GM12878 (cell line): ENCODE data around the gene EPB41L2. TPM values are rescaled to one million over a fixed set of nuclear protein-coding genes. Genes with fewer than 3 reads are reported as not detected.
"Not testable (repeated sequence)": the region's sequence is repeated elsewhere in the genome, so short reads cannot be mapped to it uniquely, and the experiment has no call there.

Experiments used
- ATAC-seq: fragments of 200-7000 bp; cut with Tn5 transposase; 3 replicates; pipeline ENCODE4 v1.9.1; 2020; ENCODE audit warnings: mild to moderate bottlenecking, moderate library complexity
- BruUV-seq: library from RNA; stranded (reverse); fragments of 400-500 nt; replicated peaks from 2 replicates; lab custom pipeline; 2021; lab: Mats Ljungman, UMichigan
- CTCF ChIA-PET: fragments of 300-600 bp; sonication (Branson Sonifier 250); formaldehyde crosslinking; extraction: SDS; loops from one replicate; lab custom pipeline; 2021; ENCODE audit warnings: inconsistent platforms; lab: Yijun Ruan, JAX
- POLR2A ChIA-PET: fragments of 350-600 bp; formaldehyde crosslinking; extraction: SDS; loops from one replicate; lab custom pipeline; 2021; ENCODE audit warnings: inconsistent platforms; lab: Charles Lee
- RAD21 ChIA-PET: fragments of 300-600 bp; sonication (Branson Sonifier 250); formaldehyde crosslinking; loops from one replicate; lab custom pipeline; 2023; ENCODE audit warnings: antibody characterized with exemption; ENCODE audit not compliant: unreplicated experiment; lab: Charles Lee
- SMC1A ChIA-PET: fragments of 300-600 bp; sonication (Branson Sonifier 250); formaldehyde crosslinking; loops from one replicate; lab custom pipeline; 2023; ENCODE audit not compliant: unreplicated experiment, uncharacterized antibody; lab: Charles Lee
- DNase-seq: peaks from one replicate; pipeline ENCODE4 v3.0.0-alpha.2; 2011; ENCODE audit warnings: low read depth, low spot score
- FAIRE-seq: peaks from 3 replicates; lab custom pipeline; 2011; peaks lifted over from hg19 to GRCh38; lab: Jason Lieb, UNC
- H2AFZ ChIP-seq: 2 replicates; pipeline ENCODE4 v1.6.0; 2011; ENCODE audit warnings: low read depth, low read length, control low read depth; ENCODE audit not compliant: control insufficient read depth
- H3K27ac ChIP-seq: 2 replicates; pipeline ENCODE4 v1.5.1; 2011; ENCODE audit warnings: control low read depth; ENCODE audit not compliant: control insufficient read depth, insufficient read depth
- H3K27me3 ChIP-seq, 2 experiments: replicated peaks in 1 of 2; 2 replicates each; pipeline versions ENCODE4 v1.6.0 to v1.6.1; 2011; ENCODE audit warnings: low read length in 1 of 2; ENCODE audit not compliant: control insufficient read depth in 2 of 2, insufficient read depth in 2 of 2
- H3K36me3 ChIP-seq, 2 experiments: 2 replicates each; pipeline ENCODE4 v1.5.1; 2011; ENCODE audit warnings: low read length in 1 of 2; ENCODE audit not compliant: control insufficient read depth in 2 of 2, insufficient read depth in 2 of 2
- H3K4me1 ChIP-seq: 2 replicates; pipeline ENCODE4 v1.6.1; 2011; ENCODE audit warnings: mild to moderate bottlenecking, low read length, moderate library complexity, mixed read lengths; ENCODE audit not compliant: control insufficient read depth, insufficient read depth
- H3K4me2 ChIP-seq: 2 replicates; pipeline ENCODE4 v1.6.0; 2011; ENCODE audit warnings: control low read depth; ENCODE audit not compliant: control insufficient read depth, insufficient read depth
- H3K4me3 ChIP-seq: fragments of 200-600 bp; sonication (generic); 2 replicates; pipeline ENCODE4 v1.5.1; 2016
- H3K79me2 ChIP-seq: 2 replicates; pipeline ENCODE4 v1.6.0; 2011; ENCODE audit warnings: low read length; ENCODE audit not compliant: control insufficient read depth, insufficient read depth
- H3K9ac ChIP-seq: 2 replicates; pipeline ENCODE4 v1.8.0; 2011; ENCODE audit warnings: low read length, control low read depth, mixed read lengths; ENCODE audit not compliant: control insufficient read depth, insufficient read depth
- H3K9me3 ChIP-seq: replicated peaks from 3 replicates; pipeline ENCODE4 v1.5.1; 2011; ENCODE audit warnings: mild to moderate bottlenecking, low read length; ENCODE audit not compliant: control insufficient read depth, insufficient read depth
- H4K20me1 ChIP-seq: 2 replicates; pipeline ENCODE4 v1.6.0; 2011; ENCODE audit not compliant: control insufficient read depth, insufficient read depth
- ASH2L ChIP-seq: fragments of 300-600, 200-600 bp; sonication (generic); IDR thresholded peaks from 2 replicates; pipeline ENCODE4 v1.6.1; 2017; ENCODE audit warnings: low read depth, mild to moderate bottlenecking, borderline replicate concordance
- BMI1 ChIP-seq: fragments of 450-650 bp; IDR thresholded peaks from 2 replicates; pipeline ENCODE4 v1.6.1; 2016; ENCODE audit warnings: mild to moderate bottlenecking, moderate library complexity, borderline replicate concordance
- CHD2 ChIP-seq: IDR thresholded peaks from 2 replicates; pipeline ENCODE4 v1.6.1; 2011; ENCODE audit warnings: low read depth, low read length, improper control_type of control experiment, borderline replicate concordance
- GABPA ChIP-seq: IDR thresholded peaks from 2 replicates; pipeline ENCODE4 v1.6.1; 2014; ENCODE audit warnings: antibody characterized with exemption, low read depth, mild to moderate bottlenecking, inconsistent platforms
- JUNB ChIP-seq: IDR thresholded peaks from 2 replicates; pipeline ENCODE4 v1.6.1; 2016; ENCODE audit warnings: antibody characterized with exemption, mild to moderate bottlenecking
- MEF2B ChIP-seq: fragments of 450-650 bp; IDR thresholded peaks from 2 replicates; pipeline ENCODE4 v1.6.1; 2018; ENCODE audit warnings: mild to moderate bottlenecking, moderate library complexity; ENCODE audit not compliant: partially characterized antibody, poor library complexity, severe bottlenecking
- NBN ChIP-seq: fragments of 450-650 bp; IDR thresholded peaks from 2 replicates; pipeline ENCODE4 v1.6.1; 2016
- NR2F1 ChIP-seq: fragments of 450-650 bp; conservative IDR thresholded peaks from 2 replicates; pipeline ENCODE4 v1.6.1; 2017; ENCODE audit warnings: mild to moderate bottlenecking
- SP1 ChIP-seq: IDR thresholded peaks from one replicate; pipeline ENCODE4 v1.6.1; 2011; ENCODE audit warnings: low read depth, low read length
- SUPT20H ChIP-seq: IDR thresholded peaks from 2 replicates; pipeline ENCODE4 v1.6.1; 2011; ENCODE audit warnings: low read depth, mild to moderate bottlenecking, low read length, moderate library complexity, borderline replicate concordance; ENCODE audit not compliant: control insufficient read depth
- ZNF207 ChIP-seq: fragments of 450-650 bp; IDR thresholded peaks from 2 replicates; pipeline ENCODE4 v1.6.1; 2014; ENCODE audit warnings: antibody characterized with exemption, mild to moderate bottlenecking, borderline replicate concordance
- ZNF24 ChIP-seq: fragments of 450-650 bp; IDR thresholded peaks from 2 replicates; pipeline ENCODE4 v1.6.1; 2017; ENCODE audit warnings: antibody characterized with exemption, mild to moderate bottlenecking
- ZSCAN29 ChIP-seq: fragments of 450-650 bp; IDR thresholded peaks from 2 replicates; pipeline ENCODE4 v1.6.1; 2017; ENCODE audit warnings: mild to moderate bottlenecking, moderate library complexity
- WGBS: methylation state at CpG from one replicate; pipeline ENCODE4 v1.1.6; 2016; ENCODE audit warnings: low lambda C conversion rate; ENCODE audit not compliant: insufficient replicate concordance, insufficient coverage; ENCODE audit errors: missing lambda C conversion rate; 5-methylcytosine and 5-hydroxymethylcytosine counted together
- in situ Hi-C: fragments of 300-500 bp; cut with MboI; formaldehyde crosslinking; loops from 9 replicates; pipeline ENCODE4 v1.14.3; 2018; ENCODE audit warnings: mixed read lengths
- intact Hi-C: fragments of 100-400 bp; cut with micrococcal nuclease; formaldehyde crosslinking; loops from one replicate; pipeline ENCODE4 v1.14.2; 2022; ENCODE audit not compliant: unreplicated experiment
- polyA plus RNA-seq, 11 experiments: library from polyadenylated mRNA; depleted of rRNA in 4 of 11; unstranded in 6 of 11; stranded (reverse) in 5 of 11; fragments of >200 nt; fragmentation: Nextera tagmentation in 4 of 11; fragmentation: Illumina TruSeq in 1 of 11; extraction: Ambion mirVana in 4 of 11; extraction: Trizol in 1 of 11; gene quantifications; 1 replicate in 1 of 11; 2 replicates in 10 of 11; pipeline versions ENCODE4 v1.2.1 to v1.2.3, GENCODE V29; 2011 to 2016; ENCODE audit warnings: inconsistent platforms in 2 of 11, missing spikeins in 2 of 11, low read depth in 1 of 11
- total RNA-seq, 4 experiments: library from RNA; depleted of rRNA in 3 of 4; stranded (reverse); fragments of >200 nt in 3 of 4; fragmentation: Illumina TruSeq in 1 of 4; extraction: Trizol in 1 of 4; gene quantifications; 2 replicates each; pipeline versions ENCODE4 v1.2.1 to v1.2.3, GENCODE V29; 2013 to 2021

EPB41L2 gene
- total and polyA plus RNA-seq, 10 of the 15 experiments (the other 5 are each of a cell fraction or from before 2014, with no cell fraction given): 7.4 to 41.6 (median 19.0) TPM

DNA sequence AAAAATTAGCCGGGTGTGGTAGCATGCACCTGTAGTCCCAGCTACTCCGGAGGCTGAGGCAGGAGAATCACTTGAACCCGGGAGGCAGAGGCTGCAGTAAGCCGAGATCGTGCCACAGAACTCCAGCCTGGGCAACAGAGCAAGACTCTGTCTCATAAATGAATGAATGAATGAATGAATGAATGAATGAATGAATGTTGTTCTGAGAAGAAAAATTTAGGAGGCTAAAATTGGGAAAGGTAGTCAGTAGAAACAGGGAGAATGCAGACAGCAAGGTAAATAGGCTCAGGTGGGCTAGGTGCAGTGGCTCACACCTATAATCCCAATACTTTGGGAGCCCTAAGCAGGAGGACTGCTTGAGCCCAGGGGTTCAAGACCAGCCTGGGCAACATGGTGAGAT is 75.5 kb downstream of the EPB41L2 start:
- H3K79me2 ChIP-seq, H3K36me3 ChIP-seq, FAIRE-seq, CTCF ChIA-PET, H4K20me1 ChIP-seq, H3K4me2 ChIP-seq, H3K4me3 ChIP-seq, in situ Hi-C loops, H3K9me3 ChIP-seq, H2AFZ ChIP-seq, RAD21 ChIA-PET, intact Hi-C loops, H3K27me3 ChIP-seq, H3K4me1 ChIP-seq, H3K27ac ChIP-seq, BruUV-seq, DNase-seq, POLR2A ChIA-PET, SMC1A ChIA-PET, H3K9ac ChIP-seq, ATAC-seq: not testable (repeated sequence)
- TF ChIP-seq ZNF24: peak; percentile 71; the same call in 1 of the 2 replicates
- WGBS: 73% methylated on average over 5 of the region's 5 CpGs

DNA sequence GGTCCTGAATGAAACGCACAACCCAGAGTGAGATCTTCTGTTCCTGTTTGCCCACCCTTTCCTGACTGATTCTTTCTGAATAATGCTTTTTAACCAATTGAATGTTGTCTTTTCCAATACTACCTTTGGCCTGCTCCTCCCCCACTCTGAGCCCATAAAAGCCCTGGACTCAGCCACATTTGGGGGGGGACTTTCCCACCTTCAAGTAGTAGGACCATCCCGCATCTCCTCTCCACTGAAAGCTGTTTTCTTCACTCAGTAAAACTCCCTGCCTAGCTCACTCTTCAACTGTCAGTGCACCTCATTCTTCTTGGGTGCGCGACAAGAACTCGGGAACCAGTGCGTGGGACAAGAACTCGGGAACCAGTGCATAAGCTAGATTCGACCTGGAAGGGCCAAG is 77.9 kb downstream of the EPB41L2 start:
- H3K27me3 ChIP-seq: no peaks in the 10 kb centered on the region
- peaks cover 7% of the 10 kb centered on the region; the same call in 1 of the 2 replicates for H3K4me1 ChIP-seq
- ChIA-PET POLR2A (no interaction called here), CTCF (no interaction called here), RAD21 (no interaction called here), SMC1A (no interaction called here)
- H3K36me3 ChIP-seq: no peaks in the 10 kb centered on the region; a peak in 1 of 4 replicates
- no peak overlapping the region for H3K4me2 ChIP-seq
- no peak overlapping the region for H3K9ac ChIP-seq
- DNase-seq (no peak), FAIRE-seq (no peak), ATAC-seq (no peak)
- H4K20me1 ChIP-seq: no peaks in the 10 kb centered on the region
- peaks cover 7% of the 10 kb centered on the region; the same call in 2 of the 3 replicates for H3K9me3 ChIP-seq
- no peak for TF ChIP-seq ZNF207
- TF ChIP-seq NBN: no peak
- TF ChIP-seq BMI1: no peak
- TF ChIP-seq ZSCAN29: no peak
- no peak for TF ChIP-seq SP1
- TF ChIP-seq ASH2L: no peak
- no peak for TF ChIP-seq SUPT20H
- TF ChIP-seq CHD2: no peak
- TF ChIP-seq JUNB: no peak
- no peak for TF ChIP-seq GABPA
- no peak for TF ChIP-seq NR2F1
- no peak for TF ChIP-seq MEF2B
- H3K4me3 ChIP-seq: no peak overlapping the region
- intact Hi-C loops: no loop called here
- no TSS peak for BruUV-seq
- H3K79me2 ChIP-seq: no peaks in the 10 kb centered on the region; the same call in none of the 2 replicates
- no peak overlapping the region for H2AFZ ChIP-seq
- in situ Hi-C loops: no loop called here
- 90% methylated on average over 8 of the region's 8 CpGs for WGBS
- no peak overlapping the region for H3K27ac ChIP-seq
